Body of pancreas (tissue), 4 donors: ENCODE measurements around the gene PHC3.

Experiments
- CTCF ChIP-seq, 7 experiments: fragments of 450-650 bp in 4 of 7; fragments of 200-600 bp in 3 of 7; sonication (generic) in 3 of 7; IDR thresholded peaks; one replicate each; pipeline ENCODE4 v1.5.1; 2016 to 2019; ENCODE audit warnings: antibody characterized with exemption in 7 of 7
- POLR2A ChIP-seq, 3 donors: fragments of 450-650 bp; IDR thresholded peaks; one replicate each; pipeline ENCODE4 v1.6.1; 2016; ENCODE audit warnings: antibody characterized with exemption in 3 of 3, mild to moderate bottlenecking in 2 of 3

- TF ChIP-seq CTCF (IDR thresholded peaks at IDR 0.05): no peak
- no peak for TF ChIP-seq POLR2A (IDR thresholded peaks at IDR 0.05)
Observed at GRCh38 chr3:170207717-170208116, 26.2 kb upstream of the PHC3 start.
